Measurements from ENCODE around the gene PRR7. TPM values are rescaled to one million over a fixed set of nuclear protein-coding genes. Genes with fewer than 3 reads are reported as not detected.

Gene PRR7
- total and polyA plus RNA-seq, 2 of the 13 experiments (the other 11 are each of a cell fraction or from before 2014, with no cell fraction given): 4.8 to 5.0 TPM

- TF ChIP-seq DRAP1 (CRISPR knock-in tag; IDR thresholded peaks at IDR 0.05): peak; percentile 63
- no peak for TF ChIP-seq ZNF251 (CRISPR knock-in tag; IDR thresholded peaks at IDR 0.05)
- TF ChIP-seq, protein P1, sequence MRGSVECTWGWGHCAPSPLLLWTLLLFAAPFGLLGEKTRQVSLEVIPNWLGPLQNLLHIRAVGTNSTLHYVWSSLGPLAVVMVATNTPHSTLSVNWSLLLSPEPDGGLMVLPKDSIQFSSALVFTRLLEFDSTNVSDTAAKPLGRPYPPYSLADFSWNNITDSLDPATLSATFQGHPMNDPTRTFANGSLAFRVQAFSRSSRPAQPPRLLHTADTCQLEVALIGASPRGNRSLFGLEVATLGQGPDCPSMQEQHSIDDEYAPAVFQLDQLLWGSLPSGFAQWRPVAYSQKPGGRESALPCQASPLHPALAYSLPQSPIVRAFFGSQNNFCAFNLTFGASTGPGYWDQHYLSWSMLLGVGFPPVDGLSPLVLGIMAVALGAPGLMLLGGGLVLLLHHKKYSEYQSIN (CRISPR knock-in tag; IDR thresholded peaks at IDR 0.05; ENCODE audit: borderline replicate concordance): no peak
- TF ChIP-seq, protein P2, sequence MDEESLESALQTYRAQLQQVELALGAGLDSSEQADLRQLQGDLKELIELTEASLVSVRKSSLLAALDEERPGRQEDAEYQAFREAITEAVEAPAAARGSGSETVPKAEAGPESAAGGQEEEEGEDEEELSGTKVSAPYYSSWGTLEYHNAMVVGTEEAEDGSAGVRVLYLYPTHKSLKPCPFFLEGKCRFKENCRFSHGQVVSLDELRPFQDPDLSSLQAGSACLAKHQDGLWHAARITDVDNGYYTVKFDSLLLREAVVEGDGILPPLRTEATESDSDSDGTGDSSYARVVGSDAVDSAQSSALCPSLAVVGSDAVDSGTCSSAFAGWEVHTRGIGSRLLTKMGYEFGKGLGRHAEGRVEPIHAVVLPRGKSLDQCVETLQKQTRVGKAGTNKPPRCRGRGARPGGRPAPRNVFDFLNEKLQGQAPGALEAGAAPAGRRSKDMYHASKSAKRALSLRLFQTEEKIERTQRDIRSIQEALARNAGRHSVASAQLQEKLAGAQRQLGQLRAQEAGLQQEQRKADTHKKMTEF (CRISPR knock-in tag; IDR thresholded peaks at IDR 0.05): peak; percentile 66; the same call in 1 of the 2 replicates
- no peak; the same call in 1 of the 2 replicates for TF ChIP-seq ZC3H13 (CRISPR knock-in tag; IDR thresholded peaks at IDR 0.05)
- TF ChIP-seq, protein P3, sequence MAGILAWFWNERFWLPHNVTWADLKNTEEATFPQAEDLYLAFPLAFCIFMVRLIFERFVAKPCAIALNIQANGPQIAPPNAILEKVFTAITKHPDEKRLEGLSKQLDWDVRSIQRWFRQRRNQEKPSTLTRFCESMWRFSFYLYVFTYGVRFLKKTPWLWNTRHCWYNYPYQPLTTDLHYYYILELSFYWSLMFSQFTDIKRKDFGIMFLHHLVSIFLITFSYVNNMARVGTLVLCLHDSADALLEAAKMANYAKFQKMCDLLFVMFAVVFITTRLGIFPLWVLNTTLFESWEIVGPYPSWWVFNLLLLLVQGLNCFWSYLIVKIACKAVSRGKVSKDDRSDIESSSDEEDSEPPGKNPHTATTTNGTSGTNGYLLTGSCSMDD (CRISPR knock-in tag; IDR thresholded peaks at IDR 0.05): no peak
- TF ChIP-seq SP2 (CRISPR knock-in tag; IDR thresholded peaks at IDR 0.05): peak; percentile 92
- TF ChIP-seq HOXA7 (CRISPR knock-in tag; IDR thresholded peaks at IDR 0.05): no peak
- 0 out of 2 replicates have a peak, but pooled peaks have one; percentile 49 for TF ChIP-seq ZNF569 (CRISPR knock-in tag; IDR thresholded peaks at IDR 0.05; ENCODE audit: borderline replicate concordance)
- peak; percentile 20; the same call in 1 of the 2 replicates for TF ChIP-seq ZNF547 (CRISPR knock-in tag; IDR thresholded peaks at IDR 0.05)
- TF ChIP-seq REPIN1 (CRISPR knock-in tag; IDR thresholded peaks at IDR 0.05; ENCODE audit: borderline replicate concordance, low read depth): 0 out of 2 replicates have a peak, but pooled peaks have one; percentile 43
- TF ChIP-seq, protein P4, sequence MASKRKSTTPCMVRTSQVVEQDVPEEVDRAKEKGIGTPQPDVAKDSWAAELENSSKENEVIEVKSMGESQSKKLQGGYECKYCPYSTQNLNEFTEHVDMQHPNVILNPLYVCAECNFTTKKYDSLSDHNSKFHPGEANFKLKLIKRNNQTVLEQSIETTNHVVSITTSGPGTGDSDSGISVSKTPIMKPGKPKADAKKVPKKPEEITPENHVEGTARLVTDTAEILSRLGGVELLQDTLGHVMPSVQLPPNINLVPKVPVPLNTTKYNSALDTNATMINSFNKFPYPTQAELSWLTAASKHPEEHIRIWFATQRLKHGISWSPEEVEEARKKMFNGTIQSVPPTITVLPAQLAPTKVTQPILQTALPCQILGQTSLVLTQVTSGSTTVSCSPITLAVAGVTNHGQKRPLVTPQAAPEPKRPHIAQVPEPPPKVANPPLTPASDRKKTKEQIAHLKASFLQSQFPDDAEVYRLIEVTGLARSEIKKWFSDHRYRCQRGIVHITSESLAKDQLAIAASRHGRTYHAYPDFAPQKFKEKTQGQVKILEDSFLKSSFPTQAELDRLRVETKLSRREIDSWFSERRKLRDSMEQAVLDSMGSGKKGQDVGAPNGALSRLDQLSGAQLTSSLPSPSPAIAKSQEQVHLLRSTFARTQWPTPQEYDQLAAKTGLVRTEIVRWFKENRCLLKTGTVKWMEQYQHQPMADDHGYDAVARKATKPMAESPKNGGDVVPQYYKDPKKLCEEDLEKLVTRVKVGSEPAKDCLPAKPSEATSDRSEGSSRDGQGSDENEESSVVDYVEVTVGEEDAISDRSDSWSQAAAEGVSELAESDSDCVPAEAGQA (IDR thresholded peaks at IDR 0.05; ENCODE audit: low read depth): no peak; the same call in 1 of the 2 replicates
- TF ChIP-seq, protein P4 (CRISPR knock-in tag; IDR thresholded peaks at IDR 0.05; ENCODE audit: borderline replicate concordance): peak; percentile 61; the same call in 1 of the 2 replicates
- TF ChIP-seq, protein P5, sequence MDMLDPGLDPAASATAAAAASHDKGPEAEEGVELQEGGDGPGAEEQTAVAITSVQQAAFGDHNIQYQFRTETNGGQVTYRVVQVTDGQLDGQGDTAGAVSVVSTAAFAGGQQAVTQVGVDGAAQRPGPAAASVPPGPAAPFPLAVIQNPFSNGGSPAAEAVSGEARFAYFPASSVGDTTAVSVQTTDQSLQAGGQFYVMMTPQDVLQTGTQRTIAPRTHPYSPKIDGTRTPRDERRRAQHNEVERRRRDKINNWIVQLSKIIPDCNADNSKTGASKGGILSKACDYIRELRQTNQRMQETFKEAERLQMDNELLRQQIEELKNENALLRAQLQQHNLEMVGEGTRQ (IDR thresholded peaks at IDR 0.05; ENCODE audit: low read depth, low read length): no peak
- TF ChIP-seq, protein P5 (CRISPR knock-in tag; IDR thresholded peaks at IDR 0.05; ENCODE audit: borderline replicate concordance): peak; percentile 80; the same call in 1 of the 2 replicates
- TF ChIP-seq ZNF530 (CRISPR knock-in tag; IDR thresholded peaks at IDR 0.05; ENCODE audit: low read depth): no peak
These were observed 20.6 kb upstream of the PRR7 start (continued) for GRCh38 chr5:177425801-177426565.

Measured in HepG2 (cell line).